Osteoblast (primary cell): ENCODE results near the gene GALNT9. TPM values are rescaled to one million over a fixed set of nuclear protein-coding genes. Genes with fewer than 3 reads are reported as not detected.

ENCODE experiments used
- DNase-seq: peaks from one replicate; pipeline ENCODE4 v3.0.0; 2011; ENCODE audit warnings: low spot score, mixed read lengths; ENCODE audit not compliant: insufficient read length; ENCODE audit errors: missing footprints
- H2AFZ ChIP-seq: 2 replicates; pipeline ENCODE4 v1.6.0; 2011; ENCODE audit warnings: mild to moderate bottlenecking, low read length
- H3K27ac ChIP-seq: 2 replicates; pipeline ENCODE4 v1.5.1; 2011; ENCODE audit warnings: mild to moderate bottlenecking, low read depth, low read length, moderate library complexity
- H3K27me3 ChIP-seq: 2 replicates; pipeline ENCODE4 v1.6.0; 2012; ENCODE audit warnings: mild to moderate bottlenecking, control low read depth, inconsistent platforms, low read length, moderate library complexity; ENCODE audit not compliant: insufficient read depth
- H3K36me3 ChIP-seq: 2 replicates; pipeline ENCODE4 v1.5.1; 2011; ENCODE audit warnings: mild to moderate bottlenecking, low read length, control low read depth, moderate library complexity; ENCODE audit not compliant: insufficient read depth
- H3K4me1 ChIP-seq: 2 replicates; pipeline ENCODE4 v1.5.1; 2011; ENCODE audit warnings: mild to moderate bottlenecking, low read length, control low read depth, moderate library complexity; ENCODE audit not compliant: insufficient read depth
- H3K4me2 ChIP-seq: 2 replicates; pipeline ENCODE4 v1.6.0; 2011; ENCODE audit warnings: mild to moderate bottlenecking, low read length; ENCODE audit not compliant: insufficient read depth
- H3K4me3 ChIP-seq: fragments of 200-600 bp; sonication (generic); 3 replicates; pipeline ENCODE4 v1.5.1; 2012; ENCODE audit warnings: mild to moderate bottlenecking, low read length, inconsistent platforms; ENCODE audit not compliant: insufficient read depth
- H3K79me2 ChIP-seq: 2 replicates; pipeline ENCODE4 v1.6.0; 2012; ENCODE audit warnings: mild to moderate bottlenecking, low read length, control low read depth, inconsistent platforms; ENCODE audit not compliant: insufficient read depth
- H3K9me3 ChIP-seq: 2 replicates; pipeline ENCODE4 v1.5.1; 2011; ENCODE audit warnings: low read depth, low read length, control low read depth
- H4K20me1 ChIP-seq: 2 replicates; pipeline ENCODE4 v1.6.0; 2012; ENCODE audit warnings: mild to moderate bottlenecking, low read length, control low read depth; ENCODE audit not compliant: insufficient read depth
- total RNA-seq: library from RNA; depleted of rRNA; stranded (reverse); fragments of >200 nt; gene quantifications from 2 replicates; pipeline ENCODE4 v1.2.3, GENCODE V29; 2012
- TF ChIP-seq, protein P1 (sequence below): IDR thresholded peaks from 2 replicates; pipeline ENCODE4 v1.5.1; 2011; ENCODE audit warnings: mild to moderate bottlenecking, low read depth, low read length, moderate library complexity; ENCODE audit errors: extremely low read depth

Gene GALNT9
- total RNA-seq, 1 donor: 0.36 TPM

DNA sequence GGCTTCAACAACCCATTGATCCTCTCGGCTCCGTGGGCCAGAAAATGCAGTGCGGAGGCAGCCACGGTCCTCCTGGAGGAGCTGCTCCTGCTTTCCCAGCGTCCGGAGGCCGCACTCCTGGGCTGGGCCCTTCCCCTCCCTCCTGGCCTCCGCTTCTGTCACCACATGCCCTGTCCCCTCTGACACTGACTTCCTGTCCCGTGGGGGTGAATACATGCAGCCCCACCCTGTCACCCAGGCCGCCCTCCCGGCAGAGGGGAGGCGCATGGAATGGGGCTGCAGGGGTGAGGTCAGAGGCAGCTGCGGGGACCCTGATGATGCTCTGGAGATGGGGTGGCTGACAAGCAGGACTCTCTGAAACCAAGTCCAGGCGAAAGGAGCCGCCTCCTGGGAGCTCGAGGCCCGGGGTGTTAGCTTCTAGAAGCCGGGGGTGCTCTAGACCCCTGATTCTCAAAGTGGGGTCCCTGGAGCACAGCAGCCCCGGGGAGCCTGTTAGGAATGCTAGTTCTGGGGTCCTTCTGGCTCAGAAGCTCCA, 152.9 kb downstream of the GALNT9 start:
- H3K79me2 ChIP-seq: no peaks in the 10 kb centered on the region
- H3K4me2 ChIP-seq: no peak overlapping the region
- no peaks in the 10 kb centered on the region for H3K4me1 ChIP-seq
- H2AFZ ChIP-seq: no peak overlapping the region
- H4K20me1 ChIP-seq: no peaks in the 10 kb centered on the region
- peaks cover 14% of the 10 kb centered on the region for H3K27me3 ChIP-seq
- TF ChIP-seq, protein P1, sequence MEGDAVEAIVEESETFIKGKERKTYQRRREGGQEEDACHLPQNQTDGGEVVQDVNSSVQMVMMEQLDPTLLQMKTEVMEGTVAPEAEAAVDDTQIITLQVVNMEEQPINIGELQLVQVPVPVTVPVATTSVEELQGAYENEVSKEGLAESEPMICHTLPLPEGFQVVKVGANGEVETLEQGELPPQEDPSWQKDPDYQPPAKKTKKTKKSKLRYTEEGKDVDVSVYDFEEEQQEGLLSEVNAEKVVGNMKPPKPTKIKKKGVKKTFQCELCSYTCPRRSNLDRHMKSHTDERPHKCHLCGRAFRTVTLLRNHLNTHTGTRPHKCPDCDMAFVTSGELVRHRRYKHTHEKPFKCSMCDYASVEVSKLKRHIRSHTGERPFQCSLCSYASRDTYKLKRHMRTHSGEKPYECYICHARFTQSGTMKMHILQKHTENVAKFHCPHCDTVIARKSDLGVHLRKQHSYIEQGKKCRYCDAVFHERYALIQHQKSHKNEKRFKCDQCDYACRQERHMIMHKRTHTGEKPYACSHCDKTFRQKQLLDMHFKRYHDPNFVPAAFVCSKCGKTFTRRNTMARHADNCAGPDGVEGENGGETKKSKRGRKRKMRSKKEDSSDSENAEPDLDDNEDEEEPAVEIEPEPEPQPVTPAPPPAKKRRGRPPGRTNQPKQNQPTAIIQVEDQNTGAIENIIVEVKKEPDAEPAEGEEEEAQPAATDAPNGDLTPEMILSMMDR: no peak
- no peaks in the 10 kb centered on the region for H3K36me3 ChIP-seq
- H3K4me3 ChIP-seq: no peak overlapping the region
- H3K27ac ChIP-seq: no peak overlapping the region
- DNase-seq: no peak
- H3K9me3 ChIP-seq: no peaks in the 10 kb centered on the region

DNA sequence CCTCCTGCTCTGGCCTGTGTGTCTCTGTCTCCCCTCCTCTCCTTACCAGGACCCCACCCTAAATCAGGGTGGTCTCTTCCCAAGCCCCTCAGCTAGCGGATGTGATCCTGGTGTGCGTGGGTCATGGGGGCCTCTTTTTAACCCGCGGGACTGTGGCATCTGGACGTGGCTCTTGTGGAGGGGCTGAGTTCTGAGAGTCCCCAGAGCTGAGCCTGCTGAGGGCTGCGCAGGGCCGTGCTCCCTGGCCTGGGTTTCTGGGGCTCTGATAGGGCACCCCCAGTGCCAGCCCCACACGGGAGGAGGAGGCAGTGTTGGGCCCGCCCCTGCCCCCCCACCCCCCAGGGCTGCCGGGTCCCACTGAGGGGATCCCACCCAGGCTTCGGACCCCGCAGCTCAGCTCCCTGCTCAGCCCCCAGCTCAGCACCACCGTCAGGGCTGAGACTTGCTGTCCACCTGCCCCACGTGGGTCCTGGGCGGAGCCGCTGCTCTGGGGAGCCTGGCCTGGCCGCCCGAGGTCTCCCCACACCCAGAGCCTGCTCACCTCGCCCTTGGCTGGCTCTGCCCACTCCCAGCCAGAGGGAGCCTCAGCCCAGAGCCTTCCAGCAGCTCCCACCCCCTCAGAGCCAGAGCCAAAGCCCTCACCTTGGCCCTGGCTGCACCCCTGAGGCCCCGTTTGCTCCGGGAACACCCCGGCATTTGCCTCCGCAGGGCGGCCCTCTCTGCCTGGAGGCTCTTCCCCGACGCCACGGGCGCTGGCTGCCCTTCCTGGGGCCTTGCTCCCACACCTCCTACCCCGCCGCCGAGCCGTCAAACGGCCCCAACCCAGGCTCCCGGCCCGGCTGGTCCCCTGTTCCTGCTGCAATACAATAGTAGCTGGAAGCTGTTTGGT, 153.6 kb downstream of the GALNT9 start:
- TF ChIP-seq, protein P1: no peak
- H3K27me3 ChIP-seq: peaks cover 14% of the 10 kb centered on the region

DNA sequence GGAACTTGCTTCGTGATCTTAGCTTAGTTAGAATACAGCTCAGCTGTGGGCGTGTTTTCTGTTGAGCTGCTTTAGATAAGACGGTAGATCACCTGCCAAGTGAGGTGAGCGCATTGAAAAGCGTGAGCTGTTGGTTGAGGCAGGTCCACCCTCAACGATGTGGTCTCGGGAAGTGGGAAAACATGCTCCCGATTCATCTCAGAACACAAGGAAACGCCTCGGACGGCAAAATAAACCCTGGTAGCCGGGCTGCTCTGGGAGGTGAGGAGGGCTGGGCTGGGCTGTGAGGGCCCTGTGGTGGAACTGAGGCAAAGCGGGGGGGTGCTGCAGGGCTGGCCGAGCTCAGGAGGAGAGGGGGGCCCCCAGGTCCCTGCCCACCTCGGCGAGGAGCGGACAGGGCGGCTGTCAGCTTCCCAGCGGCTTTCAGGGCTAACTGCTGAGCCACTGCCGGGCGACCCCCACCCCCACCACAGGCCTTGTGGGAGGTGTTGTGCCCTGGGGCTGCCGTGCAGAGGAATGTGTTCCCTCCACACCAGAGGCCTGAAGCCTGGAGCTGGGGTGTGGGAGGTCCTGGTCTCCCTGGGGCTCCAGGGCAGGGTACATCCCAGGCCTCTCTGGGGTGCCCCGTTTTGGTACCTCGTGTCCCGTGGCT, 154.4 kb downstream of the GALNT9 start:
- Histone ChIP-seq H3K79me2 (no peaks in the 10 kb centered on the region), H3K4me2 (no peak overlapping the region), H3K4me1 (peaks cover 7% of the 10 kb centered on the region), H4K20me1 (no peaks in the 10 kb centered on the region), H3K27ac (no peak overlapping the region), H3K36me3 (no peaks in the 10 kb centered on the region), H2AFZ (no peak overlapping the region), H3K4me3 (no peak overlapping the region), H3K27me3 (peaks cover 14% of the 10 kb centered on the region), H3K9me3 (no peaks in the 10 kb centered on the region)
- DNase-seq: no peak
- TF ChIP-seq, protein P1: no peak

More for the DNA sequence above, 153.6 kb downstream of the GALNT9 start:
- H3K4me2 ChIP-seq: no peak overlapping the region
- H4K20me1 ChIP-seq: no peaks in the 10 kb centered on the region
- no peaks in the 10 kb centered on the region for H3K36me3 ChIP-seq
- DNase-seq: no peak
- H3K4me1 ChIP-seq: no peaks in the 10 kb centered on the region
- H2AFZ ChIP-seq: no peak overlapping the region
- no peak overlapping the region for H3K4me3 ChIP-seq
- no peak overlapping the region for H3K27ac ChIP-seq
- H3K79me2 ChIP-seq: no peaks in the 10 kb centered on the region
- no peaks in the 10 kb centered on the region for H3K9me3 ChIP-seq
